Measurements from ENCODE around the gene CERK.

DNA sequence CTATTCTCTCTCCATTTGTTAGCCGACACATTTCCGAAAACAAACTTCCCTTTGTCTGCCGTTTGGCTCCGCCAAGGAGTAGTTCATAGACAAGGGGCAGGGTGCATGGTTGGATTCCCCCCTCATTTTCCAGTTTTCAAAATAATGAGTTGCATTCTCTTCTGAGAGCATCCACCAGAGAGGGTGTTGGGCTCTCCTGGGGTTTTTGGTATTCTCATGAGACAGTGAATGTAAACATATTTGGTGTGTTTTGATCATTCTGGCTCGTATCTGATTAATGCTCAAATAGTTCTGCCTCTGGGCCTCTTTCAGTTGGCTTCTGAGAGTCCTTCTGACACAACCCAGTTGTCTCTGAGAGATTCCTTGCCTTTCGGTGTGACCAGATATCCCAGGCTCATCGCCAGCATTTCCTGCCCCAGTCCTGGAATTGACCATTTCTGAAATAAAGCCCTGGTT is 96.2 kb downstream of the CERK start:
- no peak for TF ChIP-seq EZH2 (optimal IDR thresholded peaks at IDR 0.05; ENCODE audit: low read depth, low read length)
- TF ChIP-seq, protein P1, sequence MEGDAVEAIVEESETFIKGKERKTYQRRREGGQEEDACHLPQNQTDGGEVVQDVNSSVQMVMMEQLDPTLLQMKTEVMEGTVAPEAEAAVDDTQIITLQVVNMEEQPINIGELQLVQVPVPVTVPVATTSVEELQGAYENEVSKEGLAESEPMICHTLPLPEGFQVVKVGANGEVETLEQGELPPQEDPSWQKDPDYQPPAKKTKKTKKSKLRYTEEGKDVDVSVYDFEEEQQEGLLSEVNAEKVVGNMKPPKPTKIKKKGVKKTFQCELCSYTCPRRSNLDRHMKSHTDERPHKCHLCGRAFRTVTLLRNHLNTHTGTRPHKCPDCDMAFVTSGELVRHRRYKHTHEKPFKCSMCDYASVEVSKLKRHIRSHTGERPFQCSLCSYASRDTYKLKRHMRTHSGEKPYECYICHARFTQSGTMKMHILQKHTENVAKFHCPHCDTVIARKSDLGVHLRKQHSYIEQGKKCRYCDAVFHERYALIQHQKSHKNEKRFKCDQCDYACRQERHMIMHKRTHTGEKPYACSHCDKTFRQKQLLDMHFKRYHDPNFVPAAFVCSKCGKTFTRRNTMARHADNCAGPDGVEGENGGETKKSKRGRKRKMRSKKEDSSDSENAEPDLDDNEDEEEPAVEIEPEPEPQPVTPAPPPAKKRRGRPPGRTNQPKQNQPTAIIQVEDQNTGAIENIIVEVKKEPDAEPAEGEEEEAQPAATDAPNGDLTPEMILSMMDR (IDR thresholded peaks at IDR 0.05; ENCODE audit: low read length) = no peak
- no peak for TF ChIP-seq EZH2phosphoT487 (IDR thresholded peaks at IDR 0.05; ENCODE audit: low read length)
